ENCODE measurements around the gene BCAS3. TPM values are rescaled to one million over a fixed set of nuclear protein-coding genes. Genes with fewer than 3 reads are reported as not detected.

The BCAS3 gene
- total RNA-seq, 6 experiments from 2014 or later, result 9.2 to 22.1 (median 14.2) TPM

DNA sequence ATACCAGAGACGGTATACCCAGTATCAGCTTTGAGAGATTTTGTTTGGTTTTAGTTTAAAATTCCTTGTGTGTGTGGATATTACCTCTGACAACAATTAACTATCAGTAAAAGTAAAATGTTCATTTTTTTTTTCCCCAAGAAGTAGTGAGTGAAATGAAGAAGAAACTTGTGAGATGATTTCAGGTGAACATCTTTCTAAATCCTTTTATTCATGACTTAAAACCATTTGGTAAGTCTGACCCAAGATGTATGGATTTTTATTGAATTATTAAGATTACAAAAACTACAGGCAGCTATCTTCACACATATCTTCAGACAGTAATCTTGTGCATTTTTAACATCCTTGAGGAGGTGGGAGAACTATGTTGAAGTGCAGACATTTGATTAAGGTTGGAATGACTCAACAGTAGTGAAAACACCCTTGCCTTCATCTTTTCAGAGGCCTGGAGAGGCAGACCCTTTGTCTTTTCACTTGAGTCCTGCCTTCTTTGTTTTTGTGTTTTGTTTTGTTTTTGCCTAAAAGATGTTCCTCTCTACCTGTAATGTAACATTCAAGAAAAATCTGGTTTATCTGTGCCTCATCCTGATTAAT lies 481.7 kb downstream of the BCAS3 start:
- ATAC-seq, result no peak
- intact Hi-C loops (cut with DNase I), result no loop called here
- TF ChIP-seq, protein P1, sequence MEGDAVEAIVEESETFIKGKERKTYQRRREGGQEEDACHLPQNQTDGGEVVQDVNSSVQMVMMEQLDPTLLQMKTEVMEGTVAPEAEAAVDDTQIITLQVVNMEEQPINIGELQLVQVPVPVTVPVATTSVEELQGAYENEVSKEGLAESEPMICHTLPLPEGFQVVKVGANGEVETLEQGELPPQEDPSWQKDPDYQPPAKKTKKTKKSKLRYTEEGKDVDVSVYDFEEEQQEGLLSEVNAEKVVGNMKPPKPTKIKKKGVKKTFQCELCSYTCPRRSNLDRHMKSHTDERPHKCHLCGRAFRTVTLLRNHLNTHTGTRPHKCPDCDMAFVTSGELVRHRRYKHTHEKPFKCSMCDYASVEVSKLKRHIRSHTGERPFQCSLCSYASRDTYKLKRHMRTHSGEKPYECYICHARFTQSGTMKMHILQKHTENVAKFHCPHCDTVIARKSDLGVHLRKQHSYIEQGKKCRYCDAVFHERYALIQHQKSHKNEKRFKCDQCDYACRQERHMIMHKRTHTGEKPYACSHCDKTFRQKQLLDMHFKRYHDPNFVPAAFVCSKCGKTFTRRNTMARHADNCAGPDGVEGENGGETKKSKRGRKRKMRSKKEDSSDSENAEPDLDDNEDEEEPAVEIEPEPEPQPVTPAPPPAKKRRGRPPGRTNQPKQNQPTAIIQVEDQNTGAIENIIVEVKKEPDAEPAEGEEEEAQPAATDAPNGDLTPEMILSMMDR (IDR thresholded peaks at IDR 0.05), result no peak
- no peak for TF ChIP-seq POLR2A (IDR thresholded peaks at IDR 0.05)
- no peak overlapping the region for H3K4me3 ChIP-seq
- H3K4me1 ChIP-seq, result no peaks in the 10 kb centered on the region
- no peaks in the 10 kb centered on the region for H3K9me3 ChIP-seq
- WGBS (ENCODE audit: insufficient coverage, low coverage, low lambda C conversion rate, missing lambda C conversion rate), result 47% methylated on average over 1 of the region's 1 CpG
- H3K27ac ChIP-seq, result no peak overlapping the region
- no peak for DNase-seq
- no peaks in the 10 kb centered on the region for H3K27me3 ChIP-seq
- no peaks in the 10 kb centered on the region for H3K36me3 ChIP-seq

GRCh38 chr17:61160204-61160603 lies 482.6 kb downstream of the BCAS3 start:
- Histone ChIP-seq H3K4me1 (no peaks in the 10 kb centered on the region), H3K27me3 (no peaks in the 10 kb centered on the region), H3K9me3 (no peaks in the 10 kb centered on the region), H3K4me3 (no peak overlapping the region), H3K36me3 (no peaks in the 10 kb centered on the region), H3K27ac (no peak overlapping the region)
- 97% methylated on average over 3 of the region's 4 CpGs for WGBS (ENCODE audit: insufficient coverage, low coverage, low lambda C conversion rate, missing lambda C conversion rate)
- TF ChIP-seq POLR2A (IDR thresholded peaks at IDR 0.05), result no peak
- TF ChIP-seq, protein P1 (IDR thresholded peaks at IDR 0.05), result no peak
- DNase-seq (no peak), ATAC-seq (no peak)
- intact Hi-C loops (cut with DNase I), result no loop called here

GRCh38 chr17:61160789-61161445 lies 483.3 kb downstream of the BCAS3 start:
- ATAC-seq (no peak), DNase-seq (no peak)
- no peak overlapping the region for H3K4me3 ChIP-seq
- no peaks in the 10 kb centered on the region for H3K36me3 ChIP-seq
- H3K9me3 ChIP-seq, result no peaks in the 10 kb centered on the region
- intact Hi-C loops (cut with DNase I), result no loop called here
- TF ChIP-seq, protein P1 (IDR thresholded peaks at IDR 0.05), result no peak
- TF ChIP-seq POLR2A (IDR thresholded peaks at IDR 0.05), result no peak
- WGBS (ENCODE audit: insufficient coverage, low coverage, low lambda C conversion rate, missing lambda C conversion rate), result 46% methylated on average over 2 of the region's 2 CpGs
- H3K4me1 ChIP-seq, result no peaks in the 10 kb centered on the region
- no peak overlapping the region for H3K27ac ChIP-seq
- H3K27me3 ChIP-seq, result no peaks in the 10 kb centered on the region

DNA sequence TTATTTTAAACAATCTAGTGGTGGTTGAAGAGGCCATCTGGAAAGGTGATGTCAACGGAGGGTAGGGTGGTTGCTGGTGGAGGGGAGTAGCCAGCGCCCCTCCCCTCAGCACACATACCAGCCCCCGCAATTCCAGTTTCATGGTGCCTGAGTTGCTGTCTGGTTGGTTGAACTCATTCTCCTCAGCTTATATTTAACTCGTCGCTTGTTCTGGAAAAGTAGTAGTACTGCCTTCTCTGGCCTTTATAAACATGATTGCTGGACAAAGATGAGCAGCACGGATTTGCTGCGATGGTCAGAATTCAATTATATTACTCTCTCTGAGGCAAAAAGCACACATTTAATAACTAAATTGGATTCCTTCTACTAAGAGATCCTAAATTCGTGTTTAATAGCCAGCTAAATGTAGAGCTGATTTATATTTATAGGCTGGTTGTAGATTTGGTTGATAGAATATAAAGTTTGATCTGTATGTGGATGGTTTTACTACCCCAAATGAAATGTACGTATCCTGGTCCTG lies 484.0 kb downstream of the BCAS3 start:
- H3K9me3 ChIP-seq, result no peaks in the 10 kb centered on the region
- no peak for DNase-seq
- H3K4me1 ChIP-seq, result no peaks in the 10 kb centered on the region
- no peak for ATAC-seq
- 91% methylated on average over 7 of the region's 9 CpGs for whole genome bisulfite sequencing (ENCODE audit: insufficient coverage, low coverage, low lambda C conversion rate, missing lambda C conversion rate)
- H3K4me3 ChIP-seq, result no peak overlapping the region
- intact Hi-C loops (cut with DNase I), result no loop called here
- TF ChIP-seq, protein P1 (IDR thresholded peaks at IDR 0.05), result no peak
- TF ChIP-seq POLR2A (IDR thresholded peaks at IDR 0.05), result no peak
- no peaks in the 10 kb centered on the region for H3K36me3 ChIP-seq
- no peak overlapping the region for H3K27ac ChIP-seq
- no peaks in the 10 kb centered on the region for H3K27me3 ChIP-seq
